ENCODE data around the gene ZMIZ1.
"Not testable (repeated sequence)": the region's sequence is repeated elsewhere in the genome, so short reads cannot be mapped to it uniquely, and the experiment has no call there.

ZMIZ1 gene

GRCh38 chr10:79034271-79034876 lies 34.4 kb upstream of the ZMIZ1 start:
- DNase-seq, result no peak

DNA sequence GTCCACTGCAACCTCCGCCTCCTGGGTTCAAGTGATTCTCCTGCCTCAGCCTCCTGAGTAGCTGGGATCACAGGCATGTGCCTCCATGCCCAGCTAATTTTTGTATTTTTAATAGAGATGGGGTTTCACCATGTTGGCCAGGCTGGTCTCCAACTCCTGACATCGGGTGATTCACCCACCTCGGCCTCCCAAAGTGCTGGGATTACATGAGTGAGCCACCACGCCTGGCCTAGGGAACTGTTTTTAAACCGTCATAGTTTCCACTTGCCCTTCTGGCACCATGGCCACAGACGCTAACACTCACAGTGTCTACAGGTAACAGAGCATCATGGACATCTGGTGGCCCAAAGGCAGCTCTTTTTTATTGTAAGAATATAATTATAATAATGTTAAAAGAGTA lies 32.4 kb upstream of the ZMIZ1 start:
- not testable (repeated sequence) for DNase-seq

DNA sequence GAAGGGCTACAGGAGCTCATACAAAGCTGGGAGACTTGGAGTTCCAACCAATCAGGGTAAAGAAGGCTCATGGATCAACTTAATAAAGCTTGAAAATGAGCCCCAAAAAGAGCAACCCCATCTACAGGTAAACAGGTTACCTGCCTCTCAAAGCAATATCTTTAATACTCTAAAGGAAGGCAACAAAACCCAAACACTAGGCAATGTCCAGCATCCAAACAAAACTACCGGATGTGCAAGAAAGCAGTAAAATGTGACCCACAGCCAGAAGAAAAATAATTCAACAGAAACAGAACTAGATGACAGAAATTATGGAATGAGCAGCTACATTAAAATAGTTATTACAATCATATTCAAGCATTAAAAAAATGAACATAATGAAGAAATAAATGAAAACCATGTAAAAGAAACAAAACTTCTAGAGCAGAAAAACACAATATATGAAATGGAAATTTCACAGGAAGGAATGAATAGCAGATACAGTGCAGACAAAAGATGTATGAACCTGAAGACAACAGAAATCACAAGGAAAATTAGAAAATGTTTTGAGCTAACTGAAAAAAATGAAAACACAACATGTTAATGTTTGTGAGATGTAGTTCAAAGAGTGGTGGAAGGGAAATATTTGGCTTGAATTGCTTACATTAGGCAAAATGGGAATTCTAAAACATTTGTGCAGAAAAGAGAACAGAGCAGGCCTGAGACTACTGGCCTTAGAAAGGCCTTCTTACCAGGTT lies 30.5 kb upstream of the ZMIZ1 start:
- DNase-seq, result no peak

DNA sequence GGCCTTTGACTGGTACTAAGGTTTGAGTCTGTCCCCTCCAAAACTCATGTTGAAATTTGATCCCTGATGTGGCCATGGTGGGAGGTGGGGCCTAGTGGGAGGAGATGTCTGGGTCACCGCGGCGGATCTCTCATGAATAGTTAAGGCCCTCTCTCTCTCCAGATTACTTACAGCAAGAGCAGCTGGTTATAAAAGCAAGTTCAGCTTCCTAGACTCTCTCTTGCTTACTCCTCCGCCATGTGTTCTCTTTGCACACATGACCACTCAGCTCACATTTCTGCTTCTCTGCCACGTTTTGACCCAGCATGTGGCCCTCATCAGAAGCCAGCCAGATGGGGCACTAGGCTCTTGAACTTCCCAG lies 29.9 kb upstream of the ZMIZ1 start:
- DNase-seq, result no peak

DNA sequence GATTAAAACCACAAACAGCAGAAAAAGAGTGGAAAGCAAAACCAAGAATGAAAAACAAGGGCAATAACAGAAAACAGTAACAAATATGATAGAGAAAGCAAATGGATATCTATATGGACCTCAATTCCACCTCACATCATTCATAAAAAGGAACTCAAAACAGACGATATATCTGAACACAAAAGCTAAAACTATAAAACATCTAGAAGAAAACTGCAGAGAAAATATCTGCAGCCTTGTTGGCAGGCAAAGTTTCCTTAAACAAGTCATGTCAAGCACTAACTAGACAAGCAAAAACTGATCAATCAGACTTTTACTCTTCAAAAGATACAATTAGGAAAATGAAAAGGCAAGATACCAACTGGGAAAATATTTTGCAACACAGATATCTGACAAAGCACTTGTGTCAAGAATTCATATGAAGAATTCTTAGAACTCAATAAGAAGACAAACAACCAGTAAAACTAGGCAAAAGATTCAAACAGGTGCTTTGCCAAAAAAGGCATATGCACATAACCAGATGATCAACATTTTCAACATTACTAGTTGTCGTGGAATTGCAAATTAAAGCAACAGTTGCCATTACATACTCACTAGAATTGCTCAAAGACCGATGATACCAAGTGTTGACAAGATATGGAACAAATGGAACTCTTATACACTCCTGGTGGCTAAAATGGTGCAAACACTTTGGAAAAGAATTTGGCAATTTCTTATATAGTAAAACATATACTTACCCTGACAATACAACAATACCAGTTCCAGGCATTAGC lies 25.9 kb upstream of the ZMIZ1 start:
- DNase-seq, result no peak

- DNase-seq, result no peak
Observed at GRCh38 chr10:79044036-79044632, 24.6 kb upstream of the ZMIZ1 start.

GRCh38 chr10:79044846-79045245 lies 23.9 kb upstream of the ZMIZ1 start:
- DNase-seq, result no peak

GRCh38 chr10:79045566-79046175 lies 23.1 kb upstream of the ZMIZ1 start:
- no peak for DNase-seq

DNA sequence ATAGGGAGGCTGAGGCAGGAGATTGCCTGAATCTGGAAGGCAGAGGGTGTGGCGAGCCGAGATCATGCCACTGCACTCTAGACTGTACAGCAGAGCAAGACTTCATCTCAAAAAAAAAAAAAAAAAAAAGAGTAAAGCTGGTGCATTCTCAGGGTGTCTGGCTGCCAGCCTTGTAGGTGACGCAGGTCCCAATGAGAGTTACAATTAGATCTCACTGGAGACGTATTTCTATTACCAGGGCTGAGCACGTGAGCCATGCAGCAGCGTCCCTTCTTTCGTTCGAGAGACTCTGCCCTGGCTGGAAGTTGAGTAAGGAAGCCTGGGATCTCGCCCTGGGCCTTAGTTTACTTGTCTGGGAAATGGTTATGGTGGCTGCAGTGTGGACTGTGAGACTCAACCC lies 22.4 kb upstream of the ZMIZ1 start:
- no peak for DNase-seq

DNA sequence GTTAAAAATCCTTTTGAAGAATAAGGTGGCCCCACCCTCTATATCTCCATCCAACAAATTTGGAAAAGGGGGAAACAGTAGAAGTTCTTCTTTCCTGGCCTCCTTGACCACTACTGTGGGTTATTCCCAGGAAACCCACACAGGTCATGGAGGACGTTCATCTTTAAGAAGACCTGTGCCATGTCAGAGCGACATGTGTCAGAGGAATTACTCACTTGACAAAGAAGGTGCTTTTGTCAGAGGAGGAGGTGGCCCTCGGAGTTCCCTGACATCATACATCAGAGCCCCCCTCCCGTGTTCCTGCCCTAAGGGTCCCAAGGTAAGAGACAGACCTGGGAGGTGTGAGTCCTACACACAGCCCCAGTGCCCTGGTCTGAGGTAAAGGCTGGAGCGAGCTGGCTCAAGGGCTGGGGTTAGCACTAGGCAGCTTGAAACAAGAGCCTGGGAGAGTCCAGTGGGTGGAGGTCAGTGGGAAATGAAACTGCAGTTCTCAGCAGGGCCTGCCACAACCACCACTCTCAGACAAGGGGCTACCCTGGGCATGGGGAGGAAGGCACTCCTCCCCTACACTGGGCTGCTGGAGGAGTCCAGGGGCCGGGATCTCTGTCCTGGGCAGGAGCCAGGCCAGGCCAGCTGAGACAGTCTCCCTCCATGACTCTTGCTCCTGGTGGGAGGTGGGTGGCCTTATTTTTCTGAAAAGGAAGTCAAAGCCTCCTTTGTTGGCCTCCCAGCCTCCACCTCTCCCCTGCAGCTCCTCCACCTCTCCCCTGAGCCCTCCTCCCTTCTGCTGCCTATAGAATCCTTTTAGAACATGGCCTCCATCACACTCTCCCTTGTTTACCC lies 21.8 kb upstream of the ZMIZ1 start:
- DNase-seq, result no peak

DNA sequence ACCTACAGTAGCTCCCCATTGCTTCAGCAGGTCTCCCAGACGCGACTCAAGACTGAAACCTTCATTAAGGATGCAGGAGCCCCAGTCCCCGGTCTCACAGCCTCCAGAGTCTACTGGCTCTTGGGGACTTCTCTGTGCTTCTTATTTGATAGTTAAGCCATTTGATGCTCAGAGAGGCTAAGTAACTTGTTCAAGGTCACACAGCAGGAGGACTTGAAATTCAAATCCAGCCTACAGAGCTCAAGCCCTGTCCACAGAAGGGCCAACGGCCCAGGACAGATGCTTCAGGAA lies 21.2 kb upstream of the ZMIZ1 start:
- no peak for DNase-seq

GRCh38 chr10:79047875-79048638 lies 20.7 kb upstream of the ZMIZ1 start:
- DNase-seq, result peak; percentile 65

GRCh38 chr10:79048639-79049550 lies 19.9 kb upstream of the ZMIZ1 start:
- DNase-seq, result no peak

GRCh38 chr10:79049931-79050895 lies 18.6 kb upstream of the ZMIZ1 start:
- DNase-seq, result no peak

- DNase-seq, result no peak
Observed at GRCh38 chr10:79050896-79051555, 17.7 kb upstream of the ZMIZ1 start.

DNA sequence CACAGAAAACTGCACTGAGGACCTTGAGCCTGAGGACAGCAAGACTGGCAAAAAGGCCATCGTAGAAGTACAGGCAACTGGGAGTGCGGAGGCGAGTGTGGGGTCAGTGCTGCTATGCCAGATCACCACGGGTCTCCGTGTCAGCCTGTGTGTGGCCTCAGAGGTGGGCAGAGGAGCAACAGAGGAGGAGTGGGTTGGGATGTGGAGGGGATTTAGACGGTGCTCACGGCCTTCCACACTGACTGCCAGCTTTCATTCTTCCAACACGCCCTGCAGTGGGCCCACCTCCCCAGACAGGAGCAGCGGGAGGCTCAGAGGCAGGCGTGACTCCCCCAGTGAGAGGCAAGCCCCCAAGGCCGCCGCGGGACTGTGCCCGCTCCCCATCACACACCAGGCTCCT lies 17.0 kb upstream of the ZMIZ1 start:
- no peak for DNase-seq

- no peak for DNase-seq
Observed at GRCh38 chr10:79052291-79053080, 16.3 kb upstream of the ZMIZ1 start.

DNA sequence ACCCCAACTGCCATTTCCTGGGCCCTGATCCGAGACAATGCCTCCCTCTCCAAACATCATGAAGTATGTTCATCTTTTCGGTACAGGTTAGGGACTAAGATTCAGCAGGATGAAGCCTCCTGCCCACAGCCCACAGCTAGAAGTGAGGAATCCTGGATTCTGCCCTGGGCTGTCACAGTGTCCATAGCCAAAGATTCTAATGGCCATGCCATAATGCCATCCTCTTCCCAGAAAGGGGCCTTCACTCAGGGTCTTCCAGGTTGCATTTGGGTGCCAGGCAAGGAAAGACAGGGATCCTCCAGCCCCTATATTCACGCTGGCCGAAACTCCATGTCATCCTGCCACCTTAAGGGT lies 15.7 kb upstream of the ZMIZ1 start:
- no peak for DNase-seq
